Right lobe of liver (tissue), 6 donors: ENCODE measurements around the gene SLC36A1. TPM values are rescaled to one million over a fixed set of nuclear protein-coding genes. Genes with fewer than 3 reads are reported as not detected.

ENCODE experiments used
- ATAC-seq, 4 donors: fragments of 200-7000 bp; cut with Tn5 transposase; one replicate each; pipeline ENCODE4 v1.9.1; 2020; ENCODE audit warnings: mild to moderate bottlenecking in 4 of 4, moderate library complexity in 4 of 4
- DNase-seq, 3 donors: peaks; one replicate each; pipeline ENCODE4 v3.0.0-alpha.2; 2020
- H3K27ac ChIP-seq, 3 donors: fragments of 200-600 bp; one replicate each; pipeline ENCODE4 v1.8.0; 2022
- H3K27me3 ChIP-seq, 2 donors: fragments of 200-600 bp; one replicate each; pipeline ENCODE4 v1.8.0; 2022
- H3K36me3 ChIP-seq, 4 donors: fragments of 200-600 bp; sonication (generic) in 1 of 4; one replicate each; pipeline versions ENCODE4 v1.5.1 to v1.8.0; 2017 to 2022; ENCODE audit warnings: control low read depth in 1 of 4
- H3K4me1 ChIP-seq, 4 donors: fragments of 200-600 bp; sonication (generic) in 1 of 4; one replicate each; pipeline versions ENCODE4 v1.5.1 to v1.8.0; 2017 to 2022; ENCODE audit warnings: control low read depth in 1 of 4
- H3K4me3 ChIP-seq, 3 donors: fragments of 200-600 bp; one replicate each; pipeline ENCODE4 v1.8.0; 2022
- H3K9me3 ChIP-seq, 4 donors: fragments of 200-600 bp; sonication (generic) in 1 of 4; one replicate each; pipeline versions ENCODE4 v1.5.1 to v1.8.0; 2017 to 2022; ENCODE audit warnings: control low read depth in 1 of 4
- POLR2A ChIP-seq: fragments of 450-650 bp; IDR thresholded peaks from one replicate; pipeline ENCODE4 v1.6.1; 2017; ENCODE audit warnings: antibody characterized with exemption, mild to moderate bottlenecking
- WGBS: methylation state at CpG from one replicate; pipeline ENCODE4 v1.1.6; 2018; ENCODE audit warnings: low coverage, low lambda C conversion rate; ENCODE audit not compliant: insufficient coverage; ENCODE audit errors: missing lambda C conversion rate; 5-methylcytosine and 5-hydroxymethylcytosine counted together
- intact Hi-C, 2 donors: fragments of 100-400 bp; cut with DNase I; formaldehyde crosslinking; loops; one replicate each; pipeline versions ENCODE4 v1.11.2 to v1.14.1; 2022
- total RNA-seq, 6 experiments: library from RNA; depleted of rRNA in 2 of 6; stranded (reverse); fragments of >200 nt in 2 of 6; fragmentation: NEBNext Ultra II Directional in 3 of 6; extraction: Animal tissue kit (Norgen Biotek cat#: 25700) in 3 of 6; gene quantifications; one replicate each; pipeline versions ENCODE4 v1.1.0 to v1.2.4, GENCODE V29; 2016 to 2023
- TF ChIP-seq, protein P1 (sequence below), 4 donors: fragments of 200-600 bp in 3 of 4; fragments of 450-650 bp in 1 of 4; IDR thresholded peaks; one replicate each; pipeline versions ENCODE4 v1.5.1 to v1.8.0; 2016 to 2022; ENCODE audit warnings: antibody characterized with exemption in 4 of 4, mild to moderate bottlenecking in 2 of 4
- donor health status: DM: no; HTN: yes; CAD: no.
- donor health status: DM: no; HTN: no; CAD: no.
- donor health status: DM: no; HTN: no; CAD: no.
- donor health status: DM: no; HTN: yes; CAD: no.
- donor health status: DM: no; HTN: yes; CAD: no.

The SLC36A1 gene
- total RNA-seq, 6 experiments from 2014 or later, result 2.0 to 8.2 (median 5.2) TPM

DNA sequence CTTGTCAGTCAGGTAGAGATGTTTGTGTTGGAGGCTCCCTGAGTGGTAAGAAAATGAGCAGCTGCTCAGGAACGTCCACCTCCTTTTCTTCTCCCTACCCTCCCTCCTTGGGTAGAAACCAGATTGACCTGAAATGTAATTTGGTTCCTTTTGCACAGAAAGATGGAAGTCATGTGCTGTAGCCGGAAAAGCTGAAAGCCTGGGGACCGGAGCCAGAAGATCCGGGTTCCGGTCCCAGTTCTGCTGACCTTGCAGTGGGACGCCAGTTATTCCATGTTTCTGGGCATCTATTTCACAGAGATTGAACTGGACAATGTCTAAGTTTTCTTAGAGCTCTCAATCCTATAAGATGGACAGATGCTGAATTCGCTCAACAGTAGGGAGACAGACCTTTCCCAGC lies 40.1 kb downstream of the SLC36A1 start:
- H3K36me3 ChIP-seq, result peaks cover 0 to 6% (median 0%) of the 10 kb centered on the region in 4 donors

DNA sequence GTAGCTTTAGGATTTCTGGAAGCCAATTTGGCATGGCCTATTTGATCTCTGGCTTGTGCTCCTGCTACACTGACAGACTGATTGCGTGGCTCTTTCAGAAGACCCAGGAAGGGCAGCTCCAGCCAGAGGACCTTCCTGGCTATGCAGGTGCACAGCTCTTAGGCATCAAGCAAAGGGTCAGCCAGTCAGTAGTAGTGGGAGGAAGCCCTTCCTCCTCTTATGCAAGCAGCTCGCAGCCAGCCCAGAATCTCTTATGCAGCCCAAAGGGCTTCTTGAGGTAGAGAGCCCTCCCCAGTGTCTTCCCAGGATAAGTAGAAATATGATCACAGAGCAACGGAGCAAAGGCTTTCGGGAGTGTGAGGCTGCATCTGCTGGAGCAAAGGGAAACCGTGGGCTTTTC lies 43.2 kb downstream of the SLC36A1 start:
- H3K9me3 ChIP-seq, result no peaks in the 10 kb centered on the region
- H3K4me3 ChIP-seq, result no peak overlapping the region
- ATAC-seq, result peak in 1 of 4 donors; percentile 14
- H3K36me3 ChIP-seq, result peaks cover 0 to 6% (median 0%) of the 10 kb centered on the region in 4 donors
- intact Hi-C loops, result no loop called here
- no peaks in the 10 kb centered on the region for H3K27me3 ChIP-seq
- TF ChIP-seq POLR2A, result no peak
- TF ChIP-seq, protein P1, sequence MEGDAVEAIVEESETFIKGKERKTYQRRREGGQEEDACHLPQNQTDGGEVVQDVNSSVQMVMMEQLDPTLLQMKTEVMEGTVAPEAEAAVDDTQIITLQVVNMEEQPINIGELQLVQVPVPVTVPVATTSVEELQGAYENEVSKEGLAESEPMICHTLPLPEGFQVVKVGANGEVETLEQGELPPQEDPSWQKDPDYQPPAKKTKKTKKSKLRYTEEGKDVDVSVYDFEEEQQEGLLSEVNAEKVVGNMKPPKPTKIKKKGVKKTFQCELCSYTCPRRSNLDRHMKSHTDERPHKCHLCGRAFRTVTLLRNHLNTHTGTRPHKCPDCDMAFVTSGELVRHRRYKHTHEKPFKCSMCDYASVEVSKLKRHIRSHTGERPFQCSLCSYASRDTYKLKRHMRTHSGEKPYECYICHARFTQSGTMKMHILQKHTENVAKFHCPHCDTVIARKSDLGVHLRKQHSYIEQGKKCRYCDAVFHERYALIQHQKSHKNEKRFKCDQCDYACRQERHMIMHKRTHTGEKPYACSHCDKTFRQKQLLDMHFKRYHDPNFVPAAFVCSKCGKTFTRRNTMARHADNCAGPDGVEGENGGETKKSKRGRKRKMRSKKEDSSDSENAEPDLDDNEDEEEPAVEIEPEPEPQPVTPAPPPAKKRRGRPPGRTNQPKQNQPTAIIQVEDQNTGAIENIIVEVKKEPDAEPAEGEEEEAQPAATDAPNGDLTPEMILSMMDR (IDR thresholded peaks at IDR 0.05), result no peak
- no peak for DNase-seq
- 80% methylated on average over 1 of the region's 5 CpGs for WGBS
- no peak overlapping the region for H3K27ac ChIP-seq
- H3K4me1 ChIP-seq, result no peaks in the 10 kb centered on the region

More for the DNA sequence above, 40.1 kb downstream of the SLC36A1 start:
- H3K27me3 ChIP-seq, result no peaks in the 10 kb centered on the region
- intact Hi-C loops, result no loop called here
- no peaks in the 10 kb centered on the region for H3K9me3 ChIP-seq
- WGBS, result no CpG with 5 or more reads among the region's 7 CpGs
- TF ChIP-seq POLR2A, result no peak
- TF ChIP-seq, protein P1 (IDR thresholded peaks at IDR 0.05), result no peak
- H3K4me3 ChIP-seq, result no peak overlapping the region
- no peaks in the 10 kb centered on the region for H3K4me1 ChIP-seq
- DNase-seq (no peak), ATAC-seq (no peak)
- H3K27ac ChIP-seq, result no peak overlapping the region

DNA sequence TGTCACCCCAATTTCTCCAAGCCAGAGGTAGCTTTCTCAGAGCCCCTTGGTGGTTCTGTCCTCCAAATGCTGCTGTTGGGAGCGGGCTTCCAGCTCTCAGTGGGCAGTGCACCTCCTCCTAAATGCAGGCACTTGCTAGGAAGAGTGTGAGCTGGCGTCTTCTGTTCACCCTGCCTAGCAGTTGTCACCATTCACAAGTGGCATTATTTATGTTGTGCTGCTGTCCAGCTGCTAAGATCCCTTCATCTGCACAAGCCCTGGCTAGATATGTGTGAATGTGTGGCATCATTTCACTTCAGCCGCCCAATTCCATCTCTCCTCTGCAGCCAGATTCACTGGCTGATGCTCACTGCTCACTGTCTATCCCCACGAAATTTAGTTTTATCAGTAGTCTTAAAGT lies 43.7 kb downstream of the SLC36A1 start:
- WGBS, result 60% methylated on average over 2 of the region's 4 CpGs
- H3K9me3 ChIP-seq, result no peaks in the 10 kb centered on the region
- no peaks in the 10 kb centered on the region for H3K4me1 ChIP-seq
- H3K4me3 ChIP-seq, result no peak overlapping the region
- no peak overlapping the region for H3K27ac ChIP-seq
- H3K27me3 ChIP-seq, result no peaks in the 10 kb centered on the region
- DNase-seq, result no peak
- TF ChIP-seq POLR2A, result no peak
- TF ChIP-seq, protein P1 (IDR thresholded peaks at IDR 0.05), result no peak
- no peak for ATAC-seq
- intact Hi-C loops, result no loop called here
- H3K36me3 ChIP-seq, result peaks cover 0 to 6% (median 0%) of the 10 kb centered on the region in 4 donors

DNA sequence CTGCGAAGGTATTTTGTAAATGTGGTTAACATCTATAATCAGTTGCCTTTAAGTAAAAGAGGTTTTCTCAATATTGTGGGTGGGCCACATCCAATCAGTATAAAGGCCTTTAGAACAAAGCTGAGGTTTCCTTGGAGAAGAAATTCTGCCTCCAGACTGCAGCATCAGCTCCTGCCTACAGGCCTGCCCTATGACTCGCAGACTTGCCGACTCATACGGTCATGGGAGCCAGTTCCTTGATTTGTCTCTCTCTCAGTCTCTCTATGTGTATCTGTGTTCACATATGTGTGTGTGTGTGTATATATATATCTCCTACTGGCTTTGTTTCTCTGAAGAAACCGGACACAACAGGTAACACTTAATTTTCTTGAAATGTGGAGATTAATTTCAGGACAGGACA lies 45.3 kb downstream of the SLC36A1 start:
- no peak for DNase-seq
- Histone ChIP-seq H3K36me3 (peaks cover 0 to 6% (median 0%) of the 10 kb centered on the region in 4 donors), H3K27me3 (no peaks in the 10 kb centered on the region), H3K4me3 (no peak overlapping the region), H3K27ac (peak overlapping the region in 1 of 3 donors; percentile 6), H3K9me3 (no peaks in the 10 kb centered on the region), H3K4me1 (no peaks in the 10 kb centered on the region)
- 64% methylated on average over 5 of the region's 5 CpGs for WGBS
- intact Hi-C loops, result no loop called here
- TF ChIP-seq, protein P1 (IDR thresholded peaks at IDR 0.05), result no peak
- no peak for TF ChIP-seq POLR2A
- ATAC-seq, result peak; percentile 47 to 70 (median 61)

DNA sequence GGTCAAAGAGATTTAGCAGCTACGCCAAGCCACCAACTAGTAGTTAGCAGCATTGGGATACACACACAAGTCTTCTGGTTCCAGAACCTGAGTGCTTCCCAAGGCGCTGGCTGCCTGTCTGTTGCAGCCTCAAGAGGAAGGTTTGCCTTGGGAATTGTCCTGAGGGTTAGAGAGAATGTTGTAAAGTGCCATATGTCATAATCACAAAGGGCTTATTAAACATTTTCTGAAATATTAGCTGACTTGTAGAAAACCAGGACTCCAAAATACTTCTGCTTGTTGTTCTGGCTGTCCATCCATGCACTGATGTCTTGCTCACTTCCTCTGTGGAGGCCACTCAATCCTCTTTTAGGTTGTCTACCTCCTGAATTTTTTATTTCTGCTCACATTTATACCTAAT lies 46.3 kb downstream of the SLC36A1 start:
- Histone ChIP-seq H3K9me3 (no peaks in the 10 kb centered on the region), H3K36me3 (peaks cover 0 to 1% (median 0%) of the 10 kb centered on the region in 4 donors), H3K4me3 (no peak overlapping the region), H3K27me3 (no peaks in the 10 kb centered on the region), H3K27ac (peak overlapping the region in 2 of 3 donors; percentile 6 to 24), H3K4me1 (no peaks in the 10 kb centered on the region)
- no peak for DNase-seq
- TF ChIP-seq POLR2A, result peak; percentile 28
- TF ChIP-seq, protein P1 (IDR thresholded peaks at IDR 0.05), result no peak
- ATAC-seq, result peak; percentile 33 to 54 (median 41)
- 74% methylated on average over 2 of the region's 2 CpGs for WGBS
- intact Hi-C loops, result no loop called here
